Aorta (tissue), 5 donors: ENCODE results near the gene SEMA5A. TPM values are rescaled to one million over a fixed set of nuclear protein-coding genes. Genes with fewer than 3 reads are reported as not detected.

Source experiments
- ATAC-seq: fragments of 200-7000 bp; cut with Tn5 transposase; one replicate; pipeline ENCODE4 v1.9.1; 2022; ENCODE audit warnings: moderate library complexity; ENCODE audit not compliant: low FRiP score
- DNase-seq, 2 donors: peaks; one replicate each; pipeline ENCODE4 v3.0.0-alpha.2; 2020
- H3K27ac ChIP-seq, 2 donors: one replicate each; pipeline ENCODE4 v1.5.1; 2013; ENCODE audit warnings: low read length in 2 of 2, mild to moderate bottlenecking in 2 of 2, moderate library complexity in 2 of 2, control low read depth in 1 of 2, inconsistent platforms in 1 of 2, low read depth in 1 of 2
- H3K27me3 ChIP-seq, 2 donors: one replicate each; pipeline ENCODE4 v1.6.1; 2013; ENCODE audit warnings: control low read depth in 1 of 2, low read length in 1 of 2, mild to moderate bottlenecking in 1 of 2, moderate library complexity in 1 of 2; ENCODE audit not compliant: insufficient read depth in 2 of 2, control insufficient read depth in 1 of 2
- H3K36me3 ChIP-seq, 2 donors: one replicate each; pipeline ENCODE4 v1.6.1; 2013; ENCODE audit warnings: control low read depth in 1 of 2, low read length in 1 of 2, mild to moderate bottlenecking in 1 of 2; ENCODE audit not compliant: insufficient read depth in 2 of 2, control insufficient read depth in 1 of 2
- H3K4me1 ChIP-seq, 2 donors: one replicate each; pipeline ENCODE4 v1.6.1; 2013; ENCODE audit warnings: low read length in 2 of 2, control low read depth in 1 of 2, mild to moderate bottlenecking in 1 of 2, moderate library complexity in 1 of 2; ENCODE audit not compliant: insufficient read depth in 2 of 2, control insufficient read depth in 1 of 2
- H3K4me3 ChIP-seq, 2 donors: one replicate each; pipeline ENCODE4 v1.5.1; 2013; ENCODE audit warnings: low read length in 2 of 2, control low read depth in 1 of 2, mild to moderate bottlenecking in 1 of 2
- H3K9me3 ChIP-seq: one replicate; pipeline ENCODE4 v1.6.1; 2013; ENCODE audit warnings: mild to moderate bottlenecking, low read length; ENCODE audit not compliant: control insufficient read depth
- WGBS, 2 donors: extraction: QIAGEN DNeasy Blood & Tissue Kit; methylation state at CpG; one replicate each; pipeline ENCODE4 v1.1.7; 2013; 5-methylcytosine and 5-hydroxymethylcytosine counted together
- intact Hi-C, 2 donors: fragments of 100-400 bp; cut with DNase I; formaldehyde crosslinking; loops; one replicate each; pipeline versions ENCODE4 v1.14.2 to v1.15.0; 2022
- polyA plus RNA-seq, 2 donors: library from polyadenylated mRNA; stranded (reverse); fragments of 200-250 nt; gene quantifications; one replicate each; pipeline ENCODE4 v1.2.3, GENCODE V29; 2013
- total RNA-seq, 2 donors: library from RNA; stranded (reverse); fragmentation: NEBNext Ultra II Directional; extraction: Animal tissue kit (Norgen Biotek cat#: 25700); gene quantifications; one replicate each; pipeline ENCODE4 v1.2.1, GENCODE V29; 2021
- donor health status: healthy with polysubstance abuse.
- donor health status: Bipolar disorder and iron deficiency.
- donor health status: DM: no; HTN: no; CAD: no.
- donor health status: DM: no; HTN: no; CAD: no.
- donor health status: DM: yes; HTN: yes; CAD: no.

Gene SEMA5A
- total and polyA plus RNA-seq, 4 donors, result 1.8 to 21.8 (median 12.7) TPM

GRCh38 chr5:9082996-9083395 is 462.9 kb downstream of the SEMA5A start:
- H3K27me3 ChIP-seq, result no peaks in the 10 kb centered on the region
- intact Hi-C loops, result no loop called here
- WGBS, 2 donors, result 12 to 14% methylated on average over 1 of the region's 1 CpG

GRCh38 chr5:9072701-9073100 is 473.2 kb downstream of the SEMA5A start:
- no peaks in the 10 kb centered on the region for H3K4me1 ChIP-seq
- H3K9me3 ChIP-seq, result peaks cover 2% of the 10 kb centered on the region
- intact Hi-C loops, result no loop called here
- H3K36me3 ChIP-seq, result no peaks in the 10 kb centered on the region
- no peak for DNase-seq
- WGBS, 2 donors, result 75 to 79% methylated on average over 4 of the region's 4 CpGs
- H3K27ac ChIP-seq, result no peak overlapping the region
- ATAC-seq, result no peak
- no peak overlapping the region for H3K4me3 ChIP-seq
- H3K27me3 ChIP-seq, result no peaks in the 10 kb centered on the region

More at GRCh38 chr5:9082996-9083395, 462.9 kb downstream of the SEMA5A start:
- Histone ChIP-seq H3K27ac (no peak overlapping the region), H3K4me3 (no peak overlapping the region), H3K9me3 (no peaks in the 10 kb centered on the region), H3K36me3 (peaks cover 0 to 1% of the 10 kb centered on the region in 2 donors), H3K4me1 (no peaks in the 10 kb centered on the region)
- no peak for DNase-seq
- ATAC-seq, result no peak

GRCh38 chr5:9071524-9071923 is 474.4 kb downstream of the SEMA5A start:
- intact Hi-C loops, result no loop called here
- no peaks in the 10 kb centered on the region for H3K36me3 ChIP-seq

GRCh38 chr5:9071074-9071473 is 474.8 kb downstream of the SEMA5A start:
- H3K27me3 ChIP-seq, result no peaks in the 10 kb centered on the region
- peaks cover 0 to 2% of the 10 kb centered on the region in 2 donors for H3K36me3 ChIP-seq
- WGBS, 2 donors, result 29 to 36% methylated on average over 3 of the region's 3 CpGs
- no peak for ATAC-seq
- intact Hi-C loops, result no loop called here
- H3K4me1 ChIP-seq, result no peaks in the 10 kb centered on the region
- H3K9me3 ChIP-seq, result peaks cover 2% of the 10 kb centered on the region
- no peak for DNase-seq
- H3K4me3 ChIP-seq, result no peak overlapping the region
- H3K27ac ChIP-seq, result no peak overlapping the region

More at GRCh38 chr5:9071524-9071923, 474.4 kb downstream of the SEMA5A start:
- ATAC-seq (no peak), DNase-seq (no peak)
- H3K27ac ChIP-seq, result no peak overlapping the region
- peaks cover 2% of the 10 kb centered on the region for H3K9me3 ChIP-seq
- no peaks in the 10 kb centered on the region for H3K27me3 ChIP-seq
- H3K4me1 ChIP-seq, result no peaks in the 10 kb centered on the region
- no peak overlapping the region for H3K4me3 ChIP-seq

GRCh38 chr5:9069650-9070049 is 476.2 kb downstream of the SEMA5A start:
- H3K4me3 ChIP-seq, result no peak overlapping the region
- H3K36me3 ChIP-seq, result peaks cover 0 to 2% of the 10 kb centered on the region in 2 donors
- H3K27me3 ChIP-seq, result no peaks in the 10 kb centered on the region
- ATAC-seq (no peak), DNase-seq (no peak)
- H3K27ac ChIP-seq, result no peak overlapping the region
- 85 to 87% methylated on average over 6 of the region's 6 CpGs for WGBS, 2 donors
- H3K4me1 ChIP-seq, result no peaks in the 10 kb centered on the region
- peaks cover 2% of the 10 kb centered on the region for H3K9me3 ChIP-seq
- intact Hi-C loops, result no loop called here

- ATAC-seq (no peak), DNase-seq (no peak)
- Histone ChIP-seq H3K36me3 (peaks cover 3 to 7% of the 10 kb centered on the region in 2 donors), H3K9me3 (peaks cover 2% of the 10 kb centered on the region), H3K4me3 (no peak overlapping the region), H3K27ac (no peak overlapping the region), H3K4me1 (no peaks in the 10 kb centered on the region), H3K27me3 (no peaks in the 10 kb centered on the region)
- intact Hi-C loops, result no loop called here
- 81 to 82% methylated on average over 2 of the region's 2 CpGs for WGBS, 2 donors
Observed at GRCh38 chr5:9067154-9067553, 478.7 kb downstream of the SEMA5A start.

- Histone ChIP-seq H3K4me3 (no peak overlapping the region), H3K9me3 (no peaks in the 10 kb centered on the region), H3K4me1 (no peaks in the 10 kb centered on the region), H3K36me3 (peaks cover 3 to 7% of the 10 kb centered on the region in 2 donors), H3K27me3 (no peaks in the 10 kb centered on the region), H3K27ac (no peak overlapping the region)
- intact Hi-C loops, result no loop called here
- DNase-seq (no peak), ATAC-seq (no peak)
- 89 to 93% methylated on average over 17 of the region's 17 CpGs for WGBS, 2 donors
Observed at GRCh38 chr5:9066349-9066748, 479.5 kb downstream of the SEMA5A start.

GRCh38 chr5:9063615-9064245 is 482.1 kb downstream of the SEMA5A start:
- intact Hi-C loops, result no loop called here
- Histone ChIP-seq H3K4me3 (no peak overlapping the region), H3K27me3 (no peaks in the 10 kb centered on the region), H3K36me3 (peaks cover 3 to 7% of the 10 kb centered on the region in 2 donors), H3K4me1 (no peaks in the 10 kb centered on the region), H3K27ac (no peak overlapping the region), H3K9me3 (peaks cover 2% of the 10 kb centered on the region)
- WGBS, 2 donors, result 52 to 60% methylated on average over 3 of the region's 3 CpGs
- DNase-seq (no peak), ATAC-seq (no peak)

- H3K27me3 ChIP-seq, result no peaks in the 10 kb centered on the region
- H3K9me3 ChIP-seq, result peaks cover 2% of the 10 kb centered on the region
- DNase-seq, result no peak
- H3K4me3 ChIP-seq, result no peak overlapping the region
- no peak overlapping the region for H3K27ac ChIP-seq
- peaks cover 3 to 7% of the 10 kb centered on the region in 2 donors for H3K36me3 ChIP-seq
- ATAC-seq, result no peak
- 94 to 96% methylated on average over 11 of the region's 11 CpGs for WGBS, 2 donors
- no peaks in the 10 kb centered on the region for H3K4me1 ChIP-seq
- intact Hi-C loops, result no loop called here
Observed at GRCh38 chr5:9062873-9063272, 483.0 kb downstream of the SEMA5A start.
